DOHH2 (cell line): ENCODE results near the gene PARP15.

Experiments used
- H3F3A ChIP-seq: fragments of 200-600 bp; sonication (generic), shearing (Covaris generic); 2 replicates; pipeline ENCODE4 v1.6.0; 2016; ENCODE audit warnings: antibody characterized with exemption, mild to moderate bottlenecking; ENCODE audit not compliant: control insufficient read depth, insufficient read depth
- H3K27ac ChIP-seq: fragments of 200-600 bp; sonication (generic); 2 replicates; pipeline ENCODE4 v1.5.1; 2014; ENCODE audit warnings: low read depth, mild to moderate bottlenecking, low read length, moderate library complexity
- H3K27me3 ChIP-seq: fragments of 200-600 bp; sonication (generic); 2 replicates; pipeline ENCODE4 v1.6.1; 2014; ENCODE audit warnings: mild to moderate bottlenecking, low read length, mixed read lengths; ENCODE audit not compliant: control insufficient read depth
- H3K36me3 ChIP-seq: fragments of 200-600 bp; sonication (generic); 2 replicates; pipeline ENCODE4 v1.6.1; 2014; ENCODE audit warnings: mild to moderate bottlenecking, low read length, moderate library complexity, mixed read lengths; ENCODE audit not compliant: control insufficient read depth
- H3K4me1 ChIP-seq: fragments of 200-600 bp; sonication (generic); 2 replicates; pipeline ENCODE4 v1.6.1; 2014; ENCODE audit warnings: mild to moderate bottlenecking, low read length, mixed read lengths; ENCODE audit not compliant: control insufficient read depth
- H3K4me2 ChIP-seq: fragments of 200-600 bp; sonication (generic); 2 replicates; pipeline ENCODE4 v1.6.0; 2014; ENCODE audit warnings: mild to moderate bottlenecking, low read length, moderate library complexity
- H3K4me3 ChIP-seq: fragments of 200-600 bp; sonication (generic); 2 replicates; pipeline ENCODE4 v1.5.1; 2014; ENCODE audit warnings: mild to moderate bottlenecking, low read length, mixed read lengths
- H3K79me2 ChIP-seq: fragments of 200-600 bp; sonication (generic); 2 replicates; pipeline ENCODE4 v1.6.1; 2014; ENCODE audit warnings: mild to moderate bottlenecking, low read length, mixed read lengths; ENCODE audit not compliant: control insufficient read depth
- H3K9me2 ChIP-seq: fragments of 200-600 bp; sonication (generic); replicated peaks from 2 replicates; pipeline ENCODE4 v1.6.1; 2014; ENCODE audit warnings: mild to moderate bottlenecking, low read length, mixed read lengths; ENCODE audit not compliant: control insufficient read depth
- H3K9me3 ChIP-seq: fragments of 200-600 bp; sonication (generic); 2 replicates; pipeline ENCODE4 v1.6.1; 2014; ENCODE audit warnings: antibody characterized with exemption, low read length, mixed read lengths; ENCODE audit not compliant: control insufficient read depth, insufficient read depth
- H4K20me1 ChIP-seq: fragments of 200-600 bp; sonication (generic); 2 replicates; pipeline ENCODE4 v1.6.0; 2014; ENCODE audit warnings: low read depth, mild to moderate bottlenecking, antibody characterized with exemption, low read length, moderate library complexity; ENCODE audit not compliant: control insufficient read depth, insufficient read depth
- CTCF ChIP-seq: fragments of 200-600 bp; sonication (generic); IDR thresholded peaks from one replicate; pipeline ENCODE4 v1.5.1; 2014; ENCODE audit warnings: antibody characterized with exemption, mild to moderate bottlenecking, low read depth, low read length; ENCODE audit not compliant: poor library complexity, severe bottlenecking
- EZH2phosphoT487 ChIP-seq: fragments of 200-600 bp; sonication (generic); IDR thresholded peaks from 2 replicates; pipeline ENCODE4 v1.6.1; 2017; ENCODE audit warnings: borderline replicate concordance, mild to moderate bottlenecking, antibody characterized with exemption, low read length, moderate library complexity, mixed read lengths

PARP15 gene

GRCh38 chr3:122665226-122665786 lies 87.9 kb downstream of the PARP15 start:
- H3K4me3 ChIP-seq, result no peak overlapping the region
- no peaks in the 10 kb centered on the region for H3K4me1 ChIP-seq
- H3K79me2 ChIP-seq, result no peaks in the 10 kb centered on the region
- H4K20me1 ChIP-seq, result no peaks in the 10 kb centered on the region
- H3K4me2 ChIP-seq, result no peak overlapping the region
- TF ChIP-seq CTCF (no peak), EZH2phosphoT487 (no peak)
- no peaks in the 10 kb centered on the region for H3K36me3 ChIP-seq
- no peaks in the 10 kb centered on the region; the same call in 1 of the 2 replicates for H3K27me3 ChIP-seq
- H3K27ac ChIP-seq, result no peak overlapping the region
- H3K9me3 ChIP-seq, result no peaks in the 10 kb centered on the region
- H3K9me2 ChIP-seq, result no peaks in the 10 kb centered on the region
- no peaks in the 10 kb centered on the region for H3F3A ChIP-seq

- H3K9me3 ChIP-seq, result no peaks in the 10 kb centered on the region
- H3K4me3 ChIP-seq, result no peak overlapping the region
- H3K4me2 ChIP-seq, result no peak overlapping the region
- no peaks in the 10 kb centered on the region; the same call in 1 of the 2 replicates for H3K27me3 ChIP-seq
- no peaks in the 10 kb centered on the region for H3K4me1 ChIP-seq
- no peaks in the 10 kb centered on the region for H3K36me3 ChIP-seq
- no peaks in the 10 kb centered on the region for H3F3A ChIP-seq
- TF ChIP-seq EZH2phosphoT487 (no peak), CTCF (no peak)
- H3K79me2 ChIP-seq, result no peaks in the 10 kb centered on the region
- H4K20me1 ChIP-seq, result no peaks in the 10 kb centered on the region
- H3K9me2 ChIP-seq, result no peaks in the 10 kb centered on the region
- H3K27ac ChIP-seq, result no peak overlapping the region
Observed at GRCh38 chr3:122665881-122666280, 88.4 kb downstream of the PARP15 start.

- Histone ChIP-seq H4K20me1 (no peaks in the 10 kb centered on the region), H3K4me2 (no peak overlapping the region), H3K27ac (no peak overlapping the region), H3K27me3 (no peaks in the 10 kb centered on the region), H3K9me2 (no peaks in the 10 kb centered on the region), H3K79me2 (no peaks in the 10 kb centered on the region), H3K36me3 (no peaks in the 10 kb centered on the region), H3K4me1 (peaks cover 7% of the 10 kb centered on the region), H3K4me3 (no peak overlapping the region), H3F3A (no peaks in the 10 kb centered on the region), H3K9me3 (peaks cover 5% of the 10 kb centered on the region; the same call in 1 of the 2 replicates)
- TF ChIP-seq CTCF (no peak), EZH2phosphoT487 (no peak)
Observed at GRCh38 chr3:122668930-122669730, 91.7 kb downstream of the PARP15 start.
